Measurements from ENCODE around the gene JAG1.

JAG1 gene

GRCh38 chr20:10649080-10649796, 24.6 kb downstream of the JAG1 start:
- Histone ChIP-seq H3K4me1 (ENCODE audit: control insufficient read depth, insufficient read depth, low read length) (peaks cover 7% of the 10 kb centered on the region), H3K9me3 (ENCODE audit: control insufficient read depth, insufficient read depth, low read depth, low read length) (no peaks in the 10 kb centered on the region), H3K36me3 (ENCODE audit: control insufficient read depth in 2 of 2, insufficient read depth in 1 of 2, low read length in 2 of 2) (peaks cover 20 to 87% of the 10 kb centered on the region in 2 experiments), H3K4me3 (ENCODE audit: low read depth, low read length) (no peak overlapping the region), H3K27ac (ENCODE audit: extremely low read depth, low read depth, low read length) (no peak overlapping the region)
- ChIA-PET CTCF (interaction anchor here (0.6 kb wide), 1 partner anchor 663 kb away, joined by 3 read pairs; no protein-coding TSS in a partner anchor), POLR2A (interaction anchor here (0.8 kb wide), 1 partner anchor 25 kb away, joined by 4 read pairs; the partner anchor contains the start of gene JAG1)
- TF ChIP-seq TRIM28 (IDR thresholded peaks at IDR 0.05; ENCODE audit: borderline replicate concordance, low read length), result no peak
- no peak for TF ChIP-seq ZNF214 (tag by site-specific recombination; IDR thresholded peaks at IDR 0.05; ENCODE audit: borderline replicate concordance)
- TF ChIP-seq, protein P1, sequence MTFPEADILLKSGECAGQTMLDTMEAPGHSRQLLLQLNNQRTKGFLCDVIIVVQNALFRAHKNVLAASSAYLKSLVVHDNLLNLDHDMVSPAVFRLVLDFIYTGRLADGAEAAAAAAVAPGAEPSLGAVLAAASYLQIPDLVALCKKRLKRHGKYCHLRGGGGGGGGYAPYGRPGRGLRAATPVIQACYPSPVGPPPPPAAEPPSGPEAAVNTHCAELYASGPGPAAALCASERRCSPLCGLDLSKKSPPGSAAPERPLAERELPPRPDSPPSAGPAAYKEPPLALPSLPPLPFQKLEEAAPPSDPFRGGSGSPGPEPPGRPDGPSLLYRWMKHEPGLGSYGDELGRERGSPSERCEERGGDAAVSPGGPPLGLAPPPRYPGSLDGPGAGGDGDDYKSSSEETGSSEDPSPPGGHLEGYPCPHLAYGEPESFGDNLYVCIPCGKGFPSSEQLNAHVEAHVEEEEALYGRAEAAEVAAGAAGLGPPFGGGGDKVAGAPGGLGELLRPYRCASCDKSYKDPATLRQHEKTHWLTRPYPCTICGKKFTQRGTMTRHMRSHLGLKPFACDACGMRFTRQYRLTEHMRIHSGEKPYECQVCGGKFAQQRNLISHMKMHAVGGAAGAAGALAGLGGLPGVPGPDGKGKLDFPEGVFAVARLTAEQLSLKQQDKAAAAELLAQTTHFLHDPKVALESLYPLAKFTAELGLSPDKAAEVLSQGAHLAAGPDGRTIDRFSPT (tag by site-specific recombination; IDR thresholded peaks at IDR 0.05), result no peak
- TF ChIP-seq, protein P2, sequence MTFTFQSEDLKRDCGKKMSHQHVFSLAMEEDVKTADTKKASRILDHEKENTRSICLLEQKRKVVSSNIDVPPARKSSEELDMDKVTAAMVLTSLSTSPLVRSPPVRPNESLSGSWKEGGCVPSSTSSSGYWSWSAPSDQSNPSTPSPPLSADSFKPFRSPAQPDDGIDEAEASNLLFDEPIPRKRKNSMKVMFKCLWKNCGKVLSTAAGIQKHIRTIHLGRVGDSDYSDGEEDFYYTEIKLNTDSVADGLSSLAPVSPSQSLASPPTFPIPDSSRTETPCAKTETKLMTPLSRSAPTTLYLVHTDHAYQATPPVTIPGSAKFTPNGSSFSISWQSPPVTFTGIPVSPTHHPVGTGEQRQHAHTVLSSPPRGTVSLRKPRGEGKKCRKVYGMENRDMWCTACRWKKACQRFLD (tag by site-specific recombination; IDR thresholded peaks at IDR 0.05), result no peak
- no peak for TF ChIP-seq SALL2 (tag by site-specific recombination; IDR thresholded peaks at IDR 0.05; ENCODE audit: borderline replicate concordance)
- TF ChIP-seq ZNF513 (tag by site-specific recombination; IDR thresholded peaks at IDR 0.05), result no peak
- TF ChIP-seq PRDM2 (tag by site-specific recombination; IDR thresholded peaks at IDR 0.05; ENCODE audit: borderline replicate concordance), result no peak
- no peak for TF ChIP-seq ZBTB44 (tag by site-specific recombination; IDR thresholded peaks at IDR 0.05)
- TF ChIP-seq ZNF629 (tag by site-specific recombination; IDR thresholded peaks at IDR 0.05), result no peak
- TF ChIP-seq ZNF274 (IDR thresholded peaks at IDR 0.05; ENCODE audit: low read length), result no peak
- TF ChIP-seq ZNF274 (tag by site-specific recombination; IDR thresholded peaks at IDR 0.05; ENCODE audit: borderline replicate concordance), result no peak
- TF ChIP-seq ZNF155 (tag by site-specific recombination; IDR thresholded peaks at IDR 0.05), result no peak
- TF ChIP-seq, protein P3, sequence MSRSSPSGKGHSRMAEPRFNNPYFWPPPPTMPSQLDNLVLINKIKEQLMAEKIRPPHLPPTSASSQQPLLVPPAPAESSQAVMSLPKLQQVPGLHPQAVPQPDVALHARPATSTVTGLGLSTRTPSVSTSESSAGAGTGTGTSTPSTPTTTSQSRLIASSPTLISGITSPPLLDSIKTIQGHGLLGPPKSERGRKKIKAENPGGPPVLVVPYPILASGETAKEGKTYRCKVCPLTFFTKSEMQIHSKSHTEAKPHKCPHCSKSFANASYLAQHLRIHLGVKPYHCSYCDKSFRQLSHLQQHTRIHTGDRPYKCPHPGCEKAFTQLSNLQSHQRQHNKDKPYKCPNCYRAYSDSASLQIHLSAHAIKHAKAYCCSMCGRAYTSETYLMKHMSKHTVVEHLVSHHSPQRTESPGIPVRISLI (tag by site-specific recombination; IDR thresholded peaks at IDR 0.05), result no peak

All from HEK293 (cell line).